Limb (tissue), 2 donors: ENCODE data around the gene SLC4A5.
"Not testable (repeated sequence)": the region's sequence is repeated elsewhere in the genome, so short reads cannot be mapped to it uniquely, and the experiment has no call there.

ENCODE experiments used
- DNase-seq, 2 donors: peaks; one replicate each; pipeline ENCODE4 v3.0.0-alpha.2; 2016; ENCODE audit errors: extremely low spot score in 2 of 2

Gene SLC4A5

GRCh38 chr2:74238879-74239278, 104.3 kb downstream of the SLC4A5 start:
- no peak for DNase-seq

GRCh38 chr2:74235041-74235440, 108.2 kb downstream of the SLC4A5 start:
- DNase-seq, result no peak

GRCh38 chr2:74233648-74234047, 109.6 kb downstream of the SLC4A5 start:
- no peak for DNase-seq

GRCh38 chr2:74232426-74232825, 110.8 kb downstream of the SLC4A5 start:
- no peak for DNase-seq

GRCh38 chr2:74229865-74230264, 113.4 kb downstream of the SLC4A5 start:
- DNase-seq, result not testable (repeated sequence)

- no peak for DNase-seq
These were observed 114.4 kb downstream of the SLC4A5 start for GRCh38 chr2:74228772-74229171.

- DNase-seq, result no peak
These were observed 115.6 kb downstream of the SLC4A5 start for GRCh38 chr2:74227646-74228045.

- no peak for DNase-seq
These were observed 116.5 kb downstream of the SLC4A5 start for GRCh38 chr2:74226648-74227213.

GRCh38 chr2:74225698-74226459, 117.3 kb downstream of the SLC4A5 start:
- DNase-seq, result no peak

GRCh38 chr2:74223941-74224770, 119.1 kb downstream of the SLC4A5 start:
- DNase-seq, result no peak

- no peak for DNase-seq
These were observed 120.9 kb downstream of the SLC4A5 start for GRCh38 chr2:74222300-74222650.

GRCh38 chr2:74221604-74222299, 121.5 kb downstream of the SLC4A5 start:
- no peak for DNase-seq

GRCh38 chr2:74221091-74221490, 122.1 kb downstream of the SLC4A5 start:
- no peak for DNase-seq

- DNase-seq, result no peak
These were observed 123.2 kb downstream of the SLC4A5 start for GRCh38 chr2:74219846-74220486.

- DNase-seq, result no peak
These were observed 126.6 kb downstream of the SLC4A5 start for GRCh38 chr2:74216642-74217041.

- not testable (repeated sequence) for DNase-seq
These were observed 127.4 kb downstream of the SLC4A5 start for GRCh38 chr2:74215771-74216170.

- DNase-seq, result no peak
These were observed 130.4 kb downstream of the SLC4A5 start for GRCh38 chr2:74212702-74213410.

- no peak for DNase-seq
These were observed 137.0 kb downstream of the SLC4A5 start for GRCh38 chr2:74206180-74206688.

GRCh38 chr2:74205596-74205995, 137.6 kb downstream of the SLC4A5 start:
- no peak for DNase-seq

- DNase-seq, result no peak
These were observed 138.1 kb downstream of the SLC4A5 start for GRCh38 chr2:74205113-74205512.
